ENCODE measurements around the gene CNN2. TPM values are rescaled to one million over a fixed set of nuclear protein-coding genes. Genes with fewer than 3 reads are reported as not detected.

The CNN2 gene
- total and polyA plus RNA-seq, 2 of the 8 experiments (the other 6 are each of a cell fraction or from before 2014, with no cell fraction given): 189 to 551 TPM

GRCh38 chr19:1006711-1007398, 19.6 kb upstream of the CNN2 start:
- Histone ChIP-seq H2BK12ac (ENCODE audit: low read depth, low read length) (no peak overlapping the region), H3K4me1 (replicated peaks in 1 of 4; ENCODE audit: control insufficient read depth in 3 of 4, insufficient read depth in 4 of 4, low read length in 3 of 4) (no peaks in the 10 kb centered on the region), H3K9ac (replicated peaks in 1 of 4; ENCODE audit: extremely low read depth in 1 of 4, low read depth in 3 of 4, low read length in 3 of 4) (no peak overlapping the region), H3K23me2 (ENCODE audit: low read depth, low read length) (no peaks in the 10 kb centered on the region), H2BK15ac (ENCODE audit: low read length) (no peak overlapping the region), H3K4ac (replicated peaks; ENCODE audit: insufficient read length, low read depth, low read length) (no peak overlapping the region), H4K5ac (ENCODE audit: insufficient read length, low read depth, low read length) (no peak overlapping the region), H3K14ac (ENCODE audit: insufficient read length) (no peak overlapping the region), H2AK5ac (ENCODE audit: low read depth, low read length) (no peak overlapping the region), H4K8ac (ENCODE audit: extremely low read depth, insufficient read depth, low read length) (peak overlapping the region; percentile 79; the same call in 1 of the 2 replicates), H3K79me2 (ENCODE audit: control insufficient read depth in 1 of 2, insufficient read depth in 2 of 2, low read length in 2 of 2) (no peaks in the 10 kb centered on the region), H3K27ac (ENCODE audit: low read depth, low read length) (no peak overlapping the region), H3K36me3 (ENCODE audit: control insufficient read depth in 2 of 4, insufficient read depth in 4 of 4, low read length in 3 of 4) (peaks cover 3 to 33% (median 7%) of the 10 kb centered on the region in 4 experiments; a peak in 5 of 8 replicates), H4K20me1 (replicated peaks in 1 of 2; ENCODE audit: control insufficient read depth in 1 of 2, insufficient read depth in 2 of 2, low read length in 2 of 2) (peaks cover 0 to 6% of the 10 kb centered on the region in 2 experiments), H3K56ac (replicated peaks; ENCODE audit: insufficient read length, low read depth, low read length) (no peak overlapping the region), H2AFZ (ENCODE audit: low read length) (no peak overlapping the region), H3K4me3 (ENCODE audit: extremely low read depth in 1 of 4, insufficient read depth in 2 of 4, low read depth in 3 of 4, low read length in 4 of 4) (no peak overlapping the region), H3K18ac (ENCODE audit: extremely low read depth, low read length) (no peak overlapping the region), H2BK120ac (replicated peaks; ENCODE audit: low read depth, low read length) (no peak overlapping the region), H3K23ac (ENCODE audit: insufficient read length) (no peak overlapping the region), H2BK20ac (ENCODE audit: low read length) (no peak overlapping the region), H2BK5ac (ENCODE audit: low read depth, low read length) (no peak overlapping the region), H4K91ac (replicated peaks; ENCODE audit: insufficient read length, low read length) (no peak overlapping the region), H3K4me2 (ENCODE audit: insufficient read depth in 1 of 2, low read depth in 2 of 2, low read length in 2 of 2) (no peak overlapping the region), H3K79me1 (ENCODE audit: low read depth, low read length) (no peaks in the 10 kb centered on the region), H3K9me3 (ENCODE audit: insufficient read depth in 2 of 2, low read depth in 1 of 2, low read length in 1 of 2) (no peaks in the 10 kb centered on the region), H3K27me3 (replicated peaks in 1 of 4; ENCODE audit: control insufficient read depth in 3 of 4, extremely low read depth in 1 of 4, insufficient read depth in 3 of 4, low read length in 3 of 4) (peaks cover 0 to under 1% (median under 1%) of the 10 kb centered on the region in 4 experiments; a peak in 2 of 7 replicates)
- DNase-seq (ENCODE audit: low read depth in 1 of 2, low spot score in 2 of 2): no peak
- no peak for FAIRE-seq
- TF ChIP-seq ATF3 (IDR thresholded peaks at IDR 0.05; ENCODE audit: insufficient read depth, low read depth, low read length) (no peak), CTCF (IDR thresholded peaks at IDR 0.05; ENCODE audit: control extremely low read depth in 1 of 3, insufficient read depth in 1 of 3, low read depth in 1 of 3, low read length in 3 of 3) (peak in 1 of 3 experiments; percentile 6; a peak in 1 of 4 replicates)
- CTCF ChIA-PET (ENCODE audit: partially characterized antibody): interaction anchor here (0.9 to 1.6 kb wide), 6 partner anchors 9 to 216 kb away, joined by 3 to 4 read pairs (median 3); no protein-coding TSS in a partner anchor
- POLR2A ChIA-PET (ENCODE audit: partially characterized antibody): interaction anchor here (2.5 to 7.7 kb wide), 3 partner anchors 11 to 75 kb away, joined by 7 to 81 read pairs (median 48); partner anchors contain the start of gene CNN2
- 91% methylated on average over 24 of the region's 27 CpGs; no CpG with 5 or more reads in 1 of the 2 experiments for WGBS, 2 experiments (ENCODE audit: extremely low coverage in 1 of 2, insufficient coverage in 1 of 2, insufficient read length in 1 of 2, insufficient replicate concordance in 2 of 2, low coverage in 1 of 2, low lambda C conversion rate in 2 of 2, missing lambda C conversion rate in 1 of 2)

All from H1 (cell line).